DOHH2 (cell line): ENCODE measurements around the gene ADCY3.

Source experiments
- CTCF ChIP-seq: fragments of 200-600 bp; sonication (generic); IDR thresholded peaks from one replicate; pipeline ENCODE4 v1.5.1; 2014; ENCODE audit warnings: antibody characterized with exemption, mild to moderate bottlenecking, low read depth, low read length; ENCODE audit not compliant: poor library complexity, severe bottlenecking
- EZH2phosphoT487 ChIP-seq: fragments of 200-600 bp; sonication (generic); IDR thresholded peaks from 2 replicates; pipeline ENCODE4 v1.6.1; 2017; ENCODE audit warnings: borderline replicate concordance, mild to moderate bottlenecking, antibody characterized with exemption, low read length, moderate library complexity, mixed read lengths

- no peak for TF ChIP-seq CTCF
- no peak for TF ChIP-seq EZH2phosphoT487
Measured at GRCh38 chr2:24855022-24855622, 64.9 kb downstream of the ADCY3 start.
